ENCODE data around the gene SOX6.
"Not testable (repeated sequence)": the region's sequence is repeated elsewhere in the genome, so short reads cannot be mapped to it uniquely, and the experiment has no call there.

Gene SOX6

GRCh38 chr11:16093889-16094653 lies 262.3 kb downstream of the SOX6 start:
- DNase-seq (ENCODE audit: low read depth): no peak

GRCh38 chr11:16091862-16092261 lies 264.5 kb downstream of the SOX6 start:
- DNase-seq (ENCODE audit: low read depth): no peak

- DNase-seq (ENCODE audit: low read depth): no peak
Measured at GRCh38 chr11:16089481-16089880, 266.9 kb downstream of the SOX6 start.

- no peak for DNase-seq (ENCODE audit: low read depth)
Measured at GRCh38 chr11:16088774-16089173, 267.6 kb downstream of the SOX6 start.

- DNase-seq (ENCODE audit: low read depth): no peak
Measured at GRCh38 chr11:16087886-16088285, 268.5 kb downstream of the SOX6 start.

- no peak for DNase-seq (ENCODE audit: low read depth)
Measured at GRCh38 chr11:16086229-16086819, 270.0 kb downstream of the SOX6 start.

- DNase-seq (ENCODE audit: low read depth): no peak
Measured at GRCh38 chr11:16082095-16083055, 274.0 kb downstream of the SOX6 start.

GRCh38 chr11:16081382-16082094 lies 274.8 kb downstream of the SOX6 start:
- no peak for DNase-seq (ENCODE audit: low read depth)

- no peak for DNase-seq (ENCODE audit: low read depth)
Measured at GRCh38 chr11:16080688-16081381, 275.5 kb downstream of the SOX6 start.

- DNase-seq (ENCODE audit: low read depth): no peak
Measured at GRCh38 chr11:16078936-16079335, 277.4 kb downstream of the SOX6 start.

- DNase-seq (ENCODE audit: low read depth): no peak
Measured at GRCh38 chr11:16070573-16070972, 285.8 kb downstream of the SOX6 start.

GRCh38 chr11:16067268-16067667 lies 289.1 kb downstream of the SOX6 start:
- DNase-seq (ENCODE audit: low read depth): not testable (repeated sequence)

GRCh38 chr11:16059332-16059731 lies 297.0 kb downstream of the SOX6 start:
- no peak for DNase-seq (ENCODE audit: low read depth)

- no peak for DNase-seq (ENCODE audit: low read depth)
Measured at GRCh38 chr11:16058671-16059070, 297.7 kb downstream of the SOX6 start.

- no peak for DNase-seq (ENCODE audit: low read depth)
Measured at GRCh38 chr11:16052750-16053149, 303.6 kb downstream of the SOX6 start.

GRCh38 chr11:16049611-16050010 lies 306.7 kb downstream of the SOX6 start:
- DNase-seq (ENCODE audit: low read depth): no peak

GRCh38 chr11:16047073-16047472 lies 309.3 kb downstream of the SOX6 start:
- no peak for DNase-seq (ENCODE audit: low read depth)

- DNase-seq (ENCODE audit: low read depth): no peak
Measured at GRCh38 chr11:16043617-16044016, 312.7 kb downstream of the SOX6 start.

- DNase-seq (ENCODE audit: low read depth): no peak
Measured at GRCh38 chr11:16041207-16041606, 315.1 kb downstream of the SOX6 start.

- no peak for DNase-seq (ENCODE audit: low read depth)
Measured at GRCh38 chr11:16040151-16040550, 316.2 kb downstream of the SOX6 start.

- DNase-seq (ENCODE audit: low read depth): no peak
Measured at GRCh38 chr11:16037179-16037578, 319.2 kb downstream of the SOX6 start.
